Keratinocyte (primary cell): Measurements from ENCODE around the gene MPP2. TPM values are rescaled to one million over a fixed set of nuclear protein-coding genes. Genes with fewer than 3 reads are reported as not detected.
"Not testable (repeated sequence)": the region's sequence is repeated elsewhere in the genome, so short reads cannot be mapped to it uniquely, and the experiment has no call there.

Experiments used
- DNase-seq: peaks from one replicate; pipeline ENCODE4 v3.0.0-alpha.2; 2011; ENCODE audit warnings: low read depth, missing footprints, low spot score
- FAIRE-seq: peaks from 2 replicates; lab custom pipeline; 2011; peaks lifted over from hg19 to GRCh38; lab: Jason Lieb, UNC
- H2AFZ ChIP-seq: 2 replicates; pipeline ENCODE4 v1.6.0; 2012; ENCODE audit warnings: low read length, control low read depth, inconsistent platforms; ENCODE audit not compliant: control insufficient read depth
- H3K27ac ChIP-seq: 2 replicates; pipeline ENCODE4 v1.5.1; 2011; ENCODE audit warnings: low read length; ENCODE audit not compliant: control insufficient read depth, insufficient read depth
- H3K27me3 ChIP-seq: 3 replicates; pipeline ENCODE4 v1.6.0; 2011; ENCODE audit warnings: low read length; ENCODE audit not compliant: control insufficient read depth, insufficient read depth; ENCODE audit errors: extremely low read depth
- H3K36me3 ChIP-seq, 2 experiments: 2 replicates in 1 of 2; 3 replicates in 1 of 2; pipeline ENCODE4 v1.5.1; 2011; ENCODE audit warnings: low read length in 2 of 2, mild to moderate bottlenecking in 1 of 2; ENCODE audit not compliant: control insufficient read depth in 2 of 2, insufficient read depth in 2 of 2; ENCODE audit errors: extremely low read depth in 1 of 2
- H3K4me1 ChIP-seq: 3 replicates; pipeline ENCODE4 v1.5.1; 2011; ENCODE audit warnings: low read length; ENCODE audit not compliant: control insufficient read depth, insufficient read depth; ENCODE audit errors: extremely low read depth
- H3K4me2 ChIP-seq: 3 replicates; pipeline ENCODE4 v1.6.0; 2011; ENCODE audit warnings: low read depth, low read length; ENCODE audit not compliant: control insufficient read depth, insufficient read depth; ENCODE audit errors: extremely low read depth
- H3K4me3 ChIP-seq, 3 experiments: fragments of 200-600 bp in 1 of 3; sonication (generic) in 1 of 3; 2 replicates in 2 of 3; 3 replicates in 1 of 3; pipeline ENCODE4 v1.5.1; 2011 to 2016; ENCODE audit warnings: low read length in 3 of 3, mild to moderate bottlenecking in 3 of 3, control low read depth in 2 of 3, inconsistent platforms in 1 of 3, low read depth in 1 of 3, mixed read lengths in 1 of 3, mixed run types in 1 of 3, moderate library complexity in 1 of 3; ENCODE audit not compliant: control insufficient read depth in 2 of 3, insufficient read depth in 2 of 3; ENCODE audit errors: extremely low read depth in 1 of 3
- H3K79me2 ChIP-seq: 2 replicates; pipeline ENCODE4 v1.6.0; 2012; ENCODE audit warnings: low read length; ENCODE audit not compliant: control insufficient read depth, insufficient read depth
- H3K9ac ChIP-seq: 3 replicates; pipeline ENCODE4 v1.6.0; 2011; ENCODE audit warnings: low read length; ENCODE audit not compliant: control insufficient read depth, insufficient read depth; ENCODE audit errors: extremely low read depth
- H3K9me1 ChIP-seq: 3 replicates; pipeline ENCODE4 v1.6.0; 2011; ENCODE audit warnings: low read length; ENCODE audit not compliant: control insufficient read depth, insufficient read depth; ENCODE audit errors: extremely low read depth
- H3K9me3 ChIP-seq: 2 replicates; pipeline ENCODE4 v1.5.1; 2012; ENCODE audit warnings: low read depth, low read length; ENCODE audit not compliant: control insufficient read depth
- H4K20me1 ChIP-seq: 3 replicates; pipeline ENCODE4 v1.6.0; 2011; ENCODE audit warnings: low read length; ENCODE audit not compliant: control insufficient read depth, insufficient read depth; ENCODE audit errors: extremely low read depth
- EZH2 ChIP-seq: IDR thresholded peaks from one replicate; pipeline ENCODE4 v1.6.1; 2012; ENCODE audit warnings: inconsistent platforms, mild to moderate bottlenecking, low read length, moderate library complexity
- dilution Hi-C: fragments of 300-500 bp; cut with MboI; formaldehyde crosslinking; loops from one replicate; pipeline ENCODE4 v1.7.0; 2020; ENCODE audit warnings: low sequenced_read_pairs; ENCODE audit not compliant: extremely low pct_ligation_motif_present
- polyA plus RNA-seq, 5 experiments: library from polyadenylated mRNA; depleted of rRNA in 3 of 5; stranded (reverse) in 3 of 5; stranded (forward) in 1 of 5; unstranded in 1 of 5; fragments of >200 nt; gene quantifications; 1 replicate in 1 of 5; 2 replicates in 3 of 5; 3 replicates in 1 of 5; pipeline versions ENCODE4 v1.2.1 to v1.2.3, GENCODE V29; 2011 to 2012; ENCODE audit warnings: missing spikeins in 2 of 5, low read depth in 1 of 5, low replicate concordance in 1 of 5
- TF ChIP-seq, protein P1 (sequence below), 3 experiments: IDR thresholded peaks in 1 of 3; conservative IDR thresholded peaks in 1 of 3; optimal IDR thresholded peaks in 1 of 3; 2 replicates in 2 of 3; 3 replicates in 1 of 3; pipeline versions ENCODE3 to v1.5.1; 2011; ENCODE audit warnings: low read length in 3 of 3, mild to moderate bottlenecking in 3 of 3, moderate library complexity in 2 of 3, control low read depth in 1 of 3, inconsistent platforms in 1 of 3; ENCODE audit not compliant: insufficient read depth in 2 of 3; ENCODE audit errors: extremely low read depth in 1 of 3

Gene MPP2
- polyA plus RNA-seq, 1 donor (not counting 4 experiments of a cell fraction or from before 2014, with no cell fraction given) = 0.12 TPM

DNA sequence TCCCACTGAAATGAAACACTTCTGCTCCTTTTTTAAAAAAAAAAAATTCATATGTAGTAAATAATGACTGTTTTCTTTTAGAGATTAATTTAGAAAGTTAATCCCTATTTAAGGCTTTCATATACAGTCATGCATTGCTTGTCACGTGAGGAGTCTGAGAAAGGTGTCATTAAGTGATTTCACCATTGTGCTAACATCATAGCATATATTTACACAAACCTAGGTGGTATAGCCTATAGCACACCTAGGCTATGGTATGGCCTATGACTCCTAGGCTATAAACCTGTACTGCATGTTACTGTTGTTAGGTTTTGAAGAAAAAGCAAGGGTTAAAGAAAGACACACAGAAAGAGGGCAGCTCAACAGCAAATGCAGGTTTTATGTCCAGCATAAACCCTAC lies 21.3 kb upstream of the MPP2 start:
- Histone ChIP-seq H3K27me3 (peaks cover 28% of the 10 kb centered on the region), H2AFZ (no peak overlapping the region), H3K27ac (no peak overlapping the region), H3K79me2 (no peaks in the 10 kb centered on the region), H3K9me3 (no peaks in the 10 kb centered on the region), H3K4me1 (peaks cover 3% of the 10 kb centered on the region), H4K20me1 (no peaks in the 10 kb centered on the region), H3K36me3 (no peaks in the 10 kb centered on the region), H3K4me2 (no peak overlapping the region), H3K4me3 (no peak overlapping the region), H3K9ac (no peak overlapping the region), H3K9me1 (no peaks in the 10 kb centered on the region)
- FAIRE-seq = no peak
- dilution Hi-C loops = no loop called here
- no peak for TF ChIP-seq EZH2
- TF ChIP-seq, protein P1, sequence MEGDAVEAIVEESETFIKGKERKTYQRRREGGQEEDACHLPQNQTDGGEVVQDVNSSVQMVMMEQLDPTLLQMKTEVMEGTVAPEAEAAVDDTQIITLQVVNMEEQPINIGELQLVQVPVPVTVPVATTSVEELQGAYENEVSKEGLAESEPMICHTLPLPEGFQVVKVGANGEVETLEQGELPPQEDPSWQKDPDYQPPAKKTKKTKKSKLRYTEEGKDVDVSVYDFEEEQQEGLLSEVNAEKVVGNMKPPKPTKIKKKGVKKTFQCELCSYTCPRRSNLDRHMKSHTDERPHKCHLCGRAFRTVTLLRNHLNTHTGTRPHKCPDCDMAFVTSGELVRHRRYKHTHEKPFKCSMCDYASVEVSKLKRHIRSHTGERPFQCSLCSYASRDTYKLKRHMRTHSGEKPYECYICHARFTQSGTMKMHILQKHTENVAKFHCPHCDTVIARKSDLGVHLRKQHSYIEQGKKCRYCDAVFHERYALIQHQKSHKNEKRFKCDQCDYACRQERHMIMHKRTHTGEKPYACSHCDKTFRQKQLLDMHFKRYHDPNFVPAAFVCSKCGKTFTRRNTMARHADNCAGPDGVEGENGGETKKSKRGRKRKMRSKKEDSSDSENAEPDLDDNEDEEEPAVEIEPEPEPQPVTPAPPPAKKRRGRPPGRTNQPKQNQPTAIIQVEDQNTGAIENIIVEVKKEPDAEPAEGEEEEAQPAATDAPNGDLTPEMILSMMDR (optimal IDR thresholded peaks at IDR 0.05 in 1 of 3, IDR thresholded peaks at IDR 0.05 in 1 of 3, conservative IDR thresholded peaks at IDR 0.05 in 1 of 3; ENCODE audit: extremely low read depth in 1 of 3, insufficient read depth in 2 of 3, low read length in 3 of 3) = no peak
- no peak for DNase-seq

DNA sequence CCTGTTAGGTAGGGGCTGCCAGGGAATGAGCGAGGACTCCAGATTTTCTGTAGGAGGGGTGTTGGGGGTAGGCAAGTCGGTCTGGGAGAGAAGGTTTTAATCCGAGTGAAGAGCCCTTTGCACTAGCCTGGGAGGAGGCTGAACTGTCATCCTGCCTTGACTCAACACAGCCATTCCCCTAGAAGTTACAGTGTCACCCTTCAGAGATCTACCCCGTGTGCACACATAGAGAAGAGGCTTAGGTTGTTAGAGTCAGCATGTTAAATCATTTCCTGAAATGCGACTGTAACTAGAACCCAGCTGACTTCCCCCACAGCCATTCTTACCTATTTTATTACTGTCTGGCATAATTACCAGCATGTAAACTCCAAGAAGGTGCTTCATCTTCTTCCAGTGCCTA lies 20.6 kb upstream of the MPP2 start:
- H3K4me3 ChIP-seq, H2AFZ ChIP-seq, FAIRE-seq, H3K79me2 ChIP-seq, H3K4me2 ChIP-seq, DNase-seq, H4K20me1 ChIP-seq, H3K27ac ChIP-seq, H3K9me1 ChIP-seq, H3K9ac ChIP-seq, H3K36me3 ChIP-seq, H3K9me3 ChIP-seq, dilution Hi-C loops, H3K4me1 ChIP-seq: not testable (repeated sequence)
- H3K27me3 ChIP-seq = peaks cover 28% of the 10 kb centered on the region
- peak; percentile 75 for TF ChIP-seq EZH2
